CD4-positive, alpha-beta T cell treated with Interleukin-4 for 1 hour (primary cell): ENCODE data around the gene SRBD1.

Source experiments
- DNase-seq, 2 donors: peaks; one replicate each; pipeline ENCODE4 v3.0.0-alpha.2; 2020 to 2022

Gene SRBD1

DNA sequence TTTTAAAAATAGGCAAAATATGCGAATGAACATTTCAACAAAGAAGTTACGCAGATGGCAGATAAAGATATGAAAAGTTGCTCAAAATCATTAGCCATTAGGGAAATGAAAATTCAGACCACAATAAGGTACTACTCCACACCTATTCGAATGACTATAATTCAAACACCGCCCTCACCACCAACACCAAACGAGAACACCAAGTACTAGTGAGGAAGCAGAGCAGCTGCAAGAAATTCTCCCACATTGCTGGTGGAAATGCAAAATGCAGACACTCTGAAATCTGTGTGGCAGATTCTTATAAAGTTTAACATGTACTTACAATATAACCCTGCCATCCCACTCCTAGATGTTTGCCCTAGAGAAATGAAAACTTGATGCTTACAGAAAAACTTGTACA lies 23.2 kb upstream of the SRBD1 start:
- DNase-seq = no peak

DNA sequence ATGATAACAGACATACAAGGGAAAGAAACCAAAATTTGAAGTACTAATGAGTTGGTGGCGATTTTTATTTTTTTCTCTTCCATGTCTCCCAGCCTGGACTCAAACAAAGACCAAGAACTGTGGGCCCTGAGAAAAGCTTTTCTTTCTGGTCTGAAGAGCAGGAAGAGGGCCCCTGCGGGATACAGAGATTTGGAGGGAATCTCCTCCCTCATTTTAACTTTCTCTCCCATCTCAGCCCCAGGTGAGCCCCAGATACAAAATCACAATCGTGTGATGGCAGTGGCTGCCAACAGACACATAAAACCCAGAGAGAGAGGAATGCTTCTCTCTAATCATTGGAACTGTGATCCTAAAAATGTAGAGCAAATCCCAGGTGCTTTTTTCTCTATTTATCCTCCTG lies 20.9 kb upstream of the SRBD1 start:
- no peak for DNase-seq

DNA sequence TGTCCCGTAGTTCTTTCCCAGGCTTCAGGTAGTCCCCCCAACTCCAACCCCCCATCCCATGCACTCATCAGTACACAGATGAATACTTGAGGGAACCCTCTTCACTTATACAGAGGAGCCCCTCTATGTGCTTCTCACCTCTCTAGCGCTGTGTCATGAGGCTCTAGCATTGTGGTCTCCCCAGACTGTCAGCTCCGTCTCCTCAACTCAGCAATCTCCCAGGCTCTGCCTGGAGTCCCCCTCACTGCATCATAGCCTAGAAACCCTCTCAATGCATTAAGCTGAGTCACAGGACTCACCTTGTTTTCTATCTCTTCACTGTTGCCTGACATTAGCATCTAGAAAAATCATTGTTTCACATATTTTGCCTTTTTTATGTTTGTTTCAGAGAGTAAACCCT lies 20.3 kb upstream of the SRBD1 start:
- no peak for DNase-seq

DNA sequence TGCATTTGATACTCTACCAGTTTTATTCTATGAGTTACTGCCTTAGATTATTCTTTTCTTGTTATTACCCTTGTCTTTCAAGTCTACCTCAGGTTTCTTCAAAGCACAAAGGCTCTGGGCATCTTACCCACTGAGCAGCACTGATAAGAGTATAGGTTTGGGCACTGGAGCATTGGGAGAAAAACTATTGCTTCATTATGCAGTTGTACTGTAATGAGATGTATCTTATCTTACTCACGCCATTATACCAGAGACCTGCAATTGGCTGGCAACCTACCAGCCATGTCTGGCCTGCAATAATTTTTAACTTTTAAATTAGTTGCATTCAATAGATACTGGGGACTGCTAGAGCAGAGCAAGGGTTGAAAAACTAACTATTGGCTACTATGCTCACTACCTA lies 18.9 kb upstream of the SRBD1 start:
- DNase-seq = no peak

DNA sequence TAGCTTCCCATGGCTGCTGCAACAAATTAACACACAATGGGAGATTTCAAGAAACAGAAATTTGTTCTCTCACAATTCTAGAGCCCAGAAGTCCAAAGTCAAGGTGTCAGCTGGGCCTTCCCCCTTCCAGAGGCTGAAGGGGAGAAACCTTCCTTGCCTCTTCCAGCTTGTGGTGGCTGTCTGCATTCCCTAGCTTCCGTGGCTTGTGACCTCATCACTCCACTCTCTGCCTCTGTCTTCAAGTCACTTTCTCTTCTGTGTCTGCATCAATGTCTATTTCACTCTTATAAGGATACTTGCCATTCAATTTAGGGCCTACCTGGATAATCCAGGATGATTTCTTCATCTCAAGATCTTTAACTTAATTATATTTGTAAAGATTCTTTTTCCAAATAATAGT lies 16.8 kb upstream of the SRBD1 start:
- no peak for DNase-seq

DNA sequence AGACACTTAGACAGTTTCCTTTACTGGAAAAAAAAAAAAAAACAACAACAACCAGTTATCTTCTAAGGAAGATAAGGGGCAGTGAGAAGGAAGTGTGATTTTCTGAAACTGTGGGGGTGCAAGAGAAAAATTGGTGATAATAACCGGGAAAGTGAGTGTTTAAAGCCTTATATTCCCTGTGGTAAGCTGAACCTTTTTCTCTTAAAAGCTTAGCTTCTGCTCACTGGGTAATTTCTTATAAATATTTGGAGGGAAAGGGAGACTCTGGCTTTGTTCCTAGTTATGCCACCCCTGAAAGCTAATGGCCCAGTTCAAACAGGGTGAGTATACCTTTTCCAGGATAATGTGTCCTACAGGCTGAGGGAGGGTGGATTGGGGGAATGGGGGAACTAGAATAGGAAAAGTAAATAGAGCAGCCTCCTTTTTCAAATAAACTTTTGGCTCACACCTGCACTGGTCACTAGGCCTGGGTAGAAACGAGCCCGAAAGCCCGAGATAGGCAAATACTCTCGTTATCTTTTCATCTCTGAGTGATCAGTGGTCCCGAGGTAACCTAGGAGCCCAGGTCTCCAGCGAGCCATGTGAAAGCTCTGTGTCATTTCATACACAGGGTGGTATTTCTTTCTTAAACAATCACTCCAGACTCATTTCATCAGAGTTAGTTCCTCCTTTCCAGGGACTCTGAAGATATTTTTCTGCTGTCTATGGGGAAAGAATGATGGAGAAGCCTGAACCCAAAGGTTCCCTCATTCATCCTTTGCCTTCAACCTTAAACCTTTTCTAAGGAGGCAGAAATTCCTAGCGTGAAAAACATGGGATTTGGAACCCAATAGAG lies 15.5 kb upstream of the SRBD1 start:
- no peak for DNase-seq

DNA sequence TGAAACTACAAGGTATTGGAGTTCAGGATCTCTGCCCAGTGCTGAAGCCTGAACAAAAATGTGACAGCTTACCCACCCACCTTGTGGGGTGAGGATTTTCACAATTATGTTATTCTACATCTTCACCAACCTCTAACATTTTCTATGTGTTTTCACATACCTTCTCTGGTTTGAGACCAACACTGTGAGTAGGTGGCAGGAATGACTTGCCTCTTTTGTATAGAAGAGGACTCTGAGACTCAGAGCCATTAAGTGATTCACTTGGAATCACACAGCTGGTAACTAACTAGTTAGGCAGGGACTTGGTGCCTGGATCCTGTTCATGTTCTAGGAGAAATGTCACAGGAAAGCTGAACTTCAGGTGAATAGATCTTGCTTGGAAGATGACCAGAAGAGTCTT lies 14.8 kb upstream of the SRBD1 start:
- no peak for DNase-seq

DNA sequence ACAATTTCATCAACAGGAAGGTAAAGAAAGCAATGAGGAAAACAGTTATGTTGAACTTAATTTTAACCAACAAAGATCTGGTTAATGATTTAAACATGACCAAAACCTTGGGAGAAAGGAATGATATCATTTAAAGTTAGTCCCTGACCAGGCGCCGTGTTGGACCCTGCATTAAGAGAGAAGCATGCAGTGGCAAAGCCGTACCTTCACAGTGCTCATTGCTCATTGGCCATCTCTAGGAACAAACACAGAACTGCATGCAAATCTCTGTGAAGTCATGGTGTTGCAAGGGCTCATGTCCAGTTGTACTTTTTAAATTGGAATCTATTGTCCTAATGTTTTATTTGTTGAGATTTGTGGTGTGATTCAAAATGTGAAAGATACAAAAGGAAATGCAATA lies 12.0 kb upstream of the SRBD1 start:
- DNase-seq = no peak

DNA sequence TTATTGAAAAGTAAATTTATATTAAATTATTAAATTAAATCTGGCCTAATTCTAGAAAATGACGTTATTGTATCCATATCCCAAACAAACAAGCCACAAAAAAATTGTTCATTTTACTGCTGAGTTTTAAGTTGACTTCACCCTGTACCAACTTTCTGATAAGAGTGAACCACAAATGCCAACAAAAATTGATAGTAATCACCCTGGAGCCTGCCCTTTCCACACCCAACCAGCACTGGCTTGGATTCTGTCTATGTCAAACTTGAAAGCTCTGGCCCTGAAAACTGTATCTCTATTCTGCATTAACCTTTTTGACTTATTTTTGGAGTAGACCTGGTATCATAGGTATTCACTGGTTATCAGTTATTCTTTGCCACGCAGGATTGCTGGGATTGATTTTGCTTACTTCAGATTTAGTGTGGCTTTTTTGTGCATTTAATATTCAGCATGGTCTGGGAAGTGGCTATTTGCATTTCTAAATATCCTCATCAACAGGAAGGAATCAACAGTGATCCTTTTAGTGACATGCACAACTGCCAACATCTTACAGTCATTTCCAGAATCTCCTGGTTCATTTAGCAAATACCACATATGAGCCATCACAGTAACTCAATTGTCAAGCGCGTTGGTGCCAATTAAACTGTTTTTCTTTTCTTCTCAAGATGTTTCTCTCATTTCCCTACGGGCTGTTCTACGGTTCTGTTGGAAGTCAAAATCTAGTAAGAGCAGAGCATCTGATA lies 11.4 kb upstream of the SRBD1 start:
- DNase-seq = no peak

DNA sequence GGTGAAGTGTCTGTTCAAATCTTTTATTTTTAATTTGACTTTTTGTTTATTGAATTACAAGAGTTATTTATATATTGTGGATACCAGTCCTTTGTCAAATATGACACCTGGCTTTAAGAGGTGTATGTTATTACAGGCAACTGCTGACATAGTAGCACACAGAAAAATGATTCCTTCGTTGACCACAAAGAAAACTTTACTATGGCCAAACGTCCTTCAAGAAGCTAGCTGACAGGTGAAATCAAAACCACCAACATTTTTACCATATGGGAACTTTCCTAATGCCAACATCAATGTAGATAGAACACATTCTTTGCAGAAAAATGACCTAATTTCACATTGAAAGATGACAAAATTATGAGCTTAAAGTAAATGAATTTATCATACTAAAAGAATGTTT lies 6.4 kb upstream of the SRBD1 start:
- DNase-seq = no peak

DNA sequence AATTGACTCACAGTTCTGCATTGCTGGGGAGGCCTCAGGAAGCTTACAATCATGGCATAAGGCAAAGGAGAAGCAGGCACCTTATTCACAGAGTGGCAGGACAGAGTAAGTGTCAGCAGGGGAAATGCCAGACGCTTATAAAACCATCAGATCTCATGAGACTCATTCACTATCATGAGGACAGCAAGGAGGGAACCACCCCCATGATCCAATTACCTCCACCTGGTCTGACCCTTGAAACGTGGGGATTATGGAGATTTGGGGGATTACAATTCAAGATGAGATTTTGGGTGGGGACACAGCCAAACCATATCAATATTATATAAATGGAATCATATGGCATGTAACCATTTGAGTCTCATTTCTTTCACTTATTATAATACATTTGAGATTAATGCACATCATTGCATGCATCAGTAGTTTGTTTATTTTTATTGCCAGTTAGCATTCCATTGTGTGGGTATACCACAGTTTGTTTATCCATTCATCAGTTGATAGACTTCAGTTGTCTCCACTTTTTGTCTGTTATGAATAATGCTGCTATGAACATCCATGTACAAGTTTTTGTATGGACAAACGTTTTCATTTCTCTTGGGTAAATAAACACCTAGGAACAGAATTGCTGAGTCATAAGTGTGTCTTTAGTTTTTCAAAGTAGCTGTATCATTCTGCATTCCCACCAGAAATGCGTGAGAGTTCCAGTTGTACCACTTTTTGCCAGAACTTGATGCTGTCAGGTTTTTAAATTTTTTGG lies 5.8 kb upstream of the SRBD1 start:
- no peak for DNase-seq

DNA sequence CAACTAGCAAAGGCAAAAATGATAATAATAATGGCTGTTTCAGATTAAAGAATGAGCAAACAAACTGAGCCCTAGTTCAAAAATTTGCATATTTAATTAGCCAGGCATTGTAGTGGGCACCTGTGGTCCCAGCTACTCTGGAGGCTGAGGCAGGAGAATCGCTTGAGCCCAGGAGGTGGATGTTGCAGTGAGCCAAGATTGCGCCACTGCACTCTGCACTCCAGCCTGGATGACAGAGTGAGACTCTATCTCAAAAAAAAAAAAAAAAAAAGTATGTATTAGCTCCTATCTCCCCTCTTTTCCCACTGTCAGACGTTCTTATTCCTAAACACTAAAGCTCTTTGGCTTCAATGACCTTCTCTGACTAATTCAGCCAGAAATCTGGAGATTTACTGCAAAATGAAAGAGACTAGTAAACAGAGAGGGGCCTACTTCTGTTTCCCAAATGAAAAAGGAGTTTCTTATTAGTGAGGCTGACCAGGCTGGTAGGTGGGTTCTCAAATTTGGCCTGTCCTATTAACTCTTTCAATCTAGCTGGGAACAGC lies 3.9 kb upstream of the SRBD1 start:
- DNase-seq = no peak

DNA sequence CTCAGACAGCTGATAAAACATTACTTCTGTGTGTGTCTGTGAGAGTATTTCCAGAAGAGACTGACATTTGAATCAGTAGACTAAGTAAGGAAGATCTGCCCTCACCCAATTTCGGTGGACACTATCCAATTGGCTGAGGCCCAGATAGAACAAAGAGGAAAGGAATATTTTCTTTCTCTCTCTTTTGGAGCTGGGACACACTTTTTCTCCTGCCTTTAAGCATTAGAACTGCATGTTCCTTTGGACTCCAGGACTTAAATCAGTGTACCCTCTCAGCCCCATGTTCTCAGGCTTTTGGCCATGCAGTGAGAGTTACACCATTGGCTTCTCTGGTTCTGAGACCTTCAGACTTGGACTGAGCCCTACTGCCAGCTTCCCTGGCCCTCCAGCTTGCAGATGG lies 3.3 kb upstream of the SRBD1 start:
- no peak for DNase-seq

DNA sequence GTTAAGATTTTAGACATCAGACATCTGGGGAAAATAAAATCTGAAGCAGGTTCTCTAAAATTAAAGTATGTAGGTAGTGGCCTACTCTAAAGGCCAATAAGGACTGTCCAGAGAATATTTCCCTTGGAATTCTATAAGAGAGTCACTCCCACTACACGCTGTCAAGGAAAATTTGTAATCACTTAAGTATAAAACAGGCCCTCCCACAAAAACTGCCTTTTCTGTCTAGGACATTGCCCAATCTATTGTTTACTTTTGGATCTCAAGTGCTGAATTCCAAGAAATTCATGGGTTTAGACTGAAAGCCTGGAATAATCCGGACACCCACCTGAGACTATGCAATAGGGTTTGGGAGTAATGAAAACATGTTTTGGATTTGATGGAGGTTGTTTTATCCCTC lies 1.7 kb upstream of the SRBD1 start:
- DNase-seq = no peak

DNA sequence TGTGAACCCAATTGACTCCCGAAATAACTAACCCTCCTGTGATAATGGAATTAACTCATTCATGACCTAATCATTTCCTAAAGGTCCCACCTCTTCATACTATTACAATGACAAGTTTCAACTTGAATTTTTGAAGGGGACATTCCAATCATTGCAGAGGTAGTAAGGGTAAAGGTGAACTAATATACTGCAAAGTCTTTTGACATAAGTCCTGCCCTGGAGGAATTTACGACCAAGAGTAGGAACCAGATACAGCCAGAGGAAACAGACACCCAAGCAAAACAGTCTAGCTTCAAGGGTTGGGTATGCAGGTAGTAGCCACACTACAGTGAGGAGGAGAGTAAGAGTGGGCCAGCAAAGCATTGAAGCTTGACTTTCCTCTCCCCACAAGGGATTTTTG lies 1.2 kb upstream of the SRBD1 start:
- no peak for DNase-seq

DNA sequence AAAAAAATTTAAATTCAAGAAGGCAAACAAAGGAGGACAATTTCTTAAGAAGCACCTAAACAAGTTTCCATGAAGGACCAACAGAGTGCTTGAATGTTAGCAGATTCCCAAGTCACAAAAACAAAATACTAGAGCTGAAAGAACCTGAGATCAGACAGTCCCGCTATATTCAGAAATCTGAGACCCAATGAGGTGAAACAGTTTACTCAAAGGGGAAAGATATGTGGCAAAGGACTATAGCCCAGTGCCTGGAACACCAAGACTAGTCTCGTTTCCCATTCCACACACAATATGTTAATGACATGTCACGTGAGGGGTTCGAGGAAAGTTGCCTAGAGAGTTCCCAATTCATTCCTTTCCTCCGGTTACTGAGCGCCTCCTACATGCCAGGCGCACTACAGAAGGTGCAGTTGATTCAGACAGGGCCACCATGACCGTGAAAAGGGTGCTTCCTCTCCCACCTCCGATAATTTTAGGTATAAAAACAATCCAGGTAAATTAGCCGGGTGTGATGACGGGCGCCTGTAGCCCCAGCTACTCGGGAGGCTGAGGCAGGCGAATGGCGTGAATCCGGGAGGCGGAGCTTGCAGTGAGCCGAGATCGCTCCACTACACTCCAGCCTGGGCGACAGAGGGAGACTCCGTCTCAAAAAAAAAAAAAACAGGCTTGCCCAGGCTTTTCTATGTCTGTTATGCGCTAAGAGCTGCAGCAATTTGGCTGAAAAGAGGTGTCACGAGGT lies 617 bp downstream of the SRBD1 start:
- peak; percentile 52 to 53 for DNase-seq

DNA sequence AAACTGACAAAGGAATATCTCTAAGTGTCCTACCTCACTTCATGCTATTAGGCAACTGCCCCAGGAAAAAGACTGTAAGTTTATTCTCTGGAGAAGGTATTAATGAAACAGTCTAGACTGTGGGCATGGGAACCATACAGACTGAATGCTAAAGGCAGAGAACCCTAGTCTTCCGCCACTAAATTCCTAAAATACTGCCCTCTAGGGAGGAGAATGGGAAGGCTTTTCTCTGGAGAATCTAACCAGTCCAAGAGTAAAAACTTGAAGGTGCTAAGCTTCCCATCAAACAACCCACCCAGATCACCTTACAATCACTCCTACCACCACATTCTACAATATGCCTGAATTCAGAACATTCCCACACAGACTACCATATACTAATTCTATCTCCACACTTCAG lies 3.4 kb downstream of the SRBD1 start:
- no peak for DNase-seq

DNA sequence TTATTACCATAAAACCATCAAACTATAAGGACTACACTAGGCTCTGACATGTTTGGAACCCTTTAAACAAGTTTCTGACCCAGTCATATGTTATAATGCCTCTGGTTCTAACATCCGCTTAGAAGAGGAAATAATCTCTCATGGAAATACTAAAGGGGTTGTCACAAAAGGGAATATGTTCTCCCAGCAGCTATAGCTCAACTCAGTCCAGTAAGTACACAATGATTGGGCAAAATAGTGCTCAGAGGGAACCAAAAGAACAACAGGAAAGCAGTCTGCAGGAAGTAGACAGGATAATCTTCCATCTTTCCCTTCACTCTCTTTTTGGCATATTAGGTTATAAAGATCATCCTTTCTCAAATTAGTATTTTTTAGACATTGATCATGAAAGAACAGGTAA lies 4.3 kb downstream of the SRBD1 start:
- DNase-seq = no peak

DNA sequence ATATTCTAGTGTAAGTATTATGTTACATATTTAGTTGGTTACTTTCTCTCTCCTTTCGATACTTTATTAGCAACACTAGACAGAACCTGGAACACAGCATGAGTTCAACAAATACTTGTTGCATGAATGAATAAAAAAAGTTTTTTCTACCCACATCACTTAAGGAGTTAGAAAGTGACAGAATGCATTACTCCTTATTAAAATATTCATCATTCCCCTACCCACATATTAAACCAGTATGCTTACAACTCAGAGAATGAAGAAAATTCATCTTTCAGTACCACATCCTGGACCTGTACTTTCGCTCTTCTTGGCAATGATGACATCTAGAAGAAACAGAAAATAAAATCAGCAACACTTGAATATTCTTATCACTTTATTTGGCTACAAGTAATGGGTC lies 6.0 kb downstream of the SRBD1 start:
- no peak for DNase-seq

DNA sequence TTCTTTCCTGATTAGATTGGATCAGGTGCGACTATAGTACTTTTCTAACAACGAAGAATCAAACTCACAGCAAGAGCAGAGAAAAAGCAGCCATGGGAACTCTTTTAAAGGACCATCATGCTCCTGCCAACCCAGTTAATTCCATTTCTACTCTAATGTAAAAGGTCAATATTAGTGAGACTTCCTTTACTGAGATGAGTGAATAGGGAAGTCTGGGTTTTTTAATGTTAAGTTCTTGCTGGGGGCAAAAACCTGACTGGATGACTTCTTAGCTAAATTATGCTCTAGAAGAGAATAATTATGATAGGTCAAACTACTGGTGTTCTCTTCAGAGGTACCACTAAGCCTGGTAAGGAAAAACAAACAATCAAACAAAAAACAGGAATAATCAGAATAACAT lies 8.4 kb downstream of the SRBD1 start:
- DNase-seq = no peak

DNA sequence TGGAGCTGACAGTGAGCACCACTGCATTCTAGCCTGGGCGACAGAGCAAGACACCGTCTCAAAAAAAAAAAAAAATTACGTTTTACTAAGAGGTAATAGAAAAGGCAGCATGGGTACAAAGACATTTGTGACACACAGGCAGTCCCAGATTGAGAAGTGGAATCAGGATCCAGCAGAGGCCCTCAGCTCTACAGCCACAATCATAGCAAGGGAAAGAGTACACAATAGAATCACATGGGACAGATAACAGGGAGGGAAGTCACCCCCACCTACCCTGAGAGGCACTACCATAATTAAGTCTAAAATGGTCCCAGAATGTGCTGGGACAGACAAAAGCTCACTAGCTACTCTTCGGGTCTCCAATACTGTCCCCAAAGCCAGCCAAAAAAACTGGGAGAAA lies 12.5 kb downstream of the SRBD1 start:
- no peak for DNase-seq

DNA sequence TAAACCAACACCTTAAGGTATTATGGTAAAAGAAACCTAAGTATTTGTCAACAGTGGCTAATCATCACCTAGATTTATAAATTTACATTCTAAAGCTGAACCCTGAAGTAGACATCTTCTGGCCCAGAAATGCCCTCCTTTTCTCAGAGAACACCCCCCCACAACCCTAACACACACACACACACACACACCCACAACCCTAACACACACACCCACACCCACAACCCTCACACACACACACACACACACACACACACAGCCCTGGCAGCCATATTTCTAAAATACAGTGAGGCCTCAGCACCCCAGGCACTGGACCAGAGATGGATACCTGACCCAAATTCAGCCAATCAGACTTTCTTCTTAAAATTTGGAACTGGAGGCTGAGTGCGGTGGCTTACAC lies 14.3 kb downstream of the SRBD1 start:
- no peak for DNase-seq
